NOMO-1 (cell line): ENCODE data around the gene PRRG2.

Experiments
- DNase-seq, 2 experiments: peaks; one replicate each; lab custom pipeline; 2025; ENCODE audit not compliant: unreplicated experiment in 2 of 2; lab: John Stamatoyannopoulos, UW

The PRRG2 gene

GRCh38 chr19:49581007-49581508, at the start of gene PRRG2:
TSS of gene PRRG2 (plus strand) at chr19:49581316. CDS start at chr19:49583220, 1,904 bp downstream.
- no peak for DNase-seq

- peak; percentile 48 to 63 for DNase-seq
These were observed 47.3 kb upstream of the PRRG2 start for GRCh38 chr19:49533551-49534488.

GRCh38 chr19:49534632-49535385, 46.3 kb upstream of the PRRG2 start:
- no peak for DNase-seq

GRCh38 chr19:49536921-49537462, 44.1 kb upstream of the PRRG2 start:
- no peak for DNase-seq

- no peak for DNase-seq
These were observed 42.5 kb upstream of the PRRG2 start for GRCh38 chr19:49538643-49539042.

GRCh38 chr19:49539192-49539952, 41.7 kb upstream of the PRRG2 start:
- no peak for DNase-seq

- no peak for DNase-seq
These were observed 39.2 kb upstream of the PRRG2 start for GRCh38 chr19:49541914-49542313.

- DNase-seq = no peak
These were observed 38.7 kb upstream of the PRRG2 start for GRCh38 chr19:49542446-49542845.

- DNase-seq = no peak
These were observed 38.1 kb upstream of the PRRG2 start for GRCh38 chr19:49543032-49543431.

GRCh38 chr19:49544154-49544553, 37.0 kb upstream of the PRRG2 start:
- no peak for DNase-seq

GRCh38 chr19:49546825-49547565, 34.1 kb upstream of the PRRG2 start:
- DNase-seq = peak; percentile 31 to 68

GRCh38 chr19:49549045-49549444, 32.1 kb upstream of the PRRG2 start:
- no peak for DNase-seq

- DNase-seq = no peak
These were observed 29.6 kb upstream of the PRRG2 start for GRCh38 chr19:49551531-49551930.

GRCh38 chr19:49552749-49553148, 28.4 kb upstream of the PRRG2 start:
- peak; percentile 15 to 24 for DNase-seq

GRCh38 chr19:49553451-49554271, 27.5 kb upstream of the PRRG2 start:
- no peak for DNase-seq

- DNase-seq = no peak
These were observed 26.4 kb upstream of the PRRG2 start for GRCh38 chr19:49554701-49555181.

GRCh38 chr19:49555600-49556411, 25.3 kb upstream of the PRRG2 start:
- no peak for DNase-seq
